GM18526 (cell line): Measurements from ENCODE around the gene TRIM38.

Source experiments
- POLR2A ChIP-seq: IDR thresholded peaks from 3 replicates; pipeline ENCODE4 v1.6.1; 2011; ENCODE audit not compliant: insufficient read length; ENCODE audit errors: extremely low read depth

The TRIM38 gene

DNA sequence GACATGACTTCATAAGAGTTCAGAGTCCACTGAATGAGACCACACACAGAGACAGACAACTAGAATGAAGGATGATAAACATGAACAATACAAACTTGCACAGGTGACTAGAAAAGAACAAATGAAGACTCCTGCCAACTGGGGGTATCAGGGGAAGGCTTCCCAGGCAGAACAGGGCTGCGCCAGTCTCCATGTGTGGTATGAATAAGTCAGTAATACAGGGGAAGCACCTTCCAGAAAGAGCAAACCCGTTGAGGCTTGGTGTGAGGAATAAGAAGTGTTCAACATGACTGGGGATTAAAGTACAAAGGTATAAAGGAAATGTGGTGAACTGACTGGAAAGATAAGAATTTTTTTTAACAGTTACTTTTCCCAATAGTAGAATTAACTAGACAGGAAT, 28.4 kb upstream of the TRIM38 start:
- no peak for TF ChIP-seq POLR2A

DNA sequence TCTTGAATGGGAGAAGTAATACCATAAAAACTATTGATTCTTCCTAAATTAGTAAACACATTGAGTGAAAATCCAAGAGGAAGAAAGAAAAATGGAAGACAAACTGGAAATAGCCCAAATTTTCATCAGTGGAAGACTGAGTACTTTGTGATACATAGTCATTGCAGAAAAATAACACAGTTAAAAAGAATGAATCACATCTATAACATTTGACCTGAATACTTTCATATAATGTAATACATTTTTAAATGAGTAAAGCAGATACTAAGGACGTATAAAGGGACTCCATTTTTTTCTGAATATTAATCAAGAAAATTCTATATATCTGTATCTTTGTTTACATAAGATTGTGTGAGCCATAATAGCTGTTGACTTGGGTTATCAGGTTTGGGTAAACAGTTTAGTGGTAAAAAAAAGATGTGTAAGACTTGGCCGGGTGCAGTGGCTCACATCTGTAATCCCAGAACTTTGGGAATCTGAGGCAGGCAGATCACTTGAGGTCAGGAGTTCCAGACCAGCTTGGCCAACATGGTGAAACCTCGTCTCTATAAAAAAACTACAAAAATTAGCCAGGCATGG, 27.8 kb upstream of the TRIM38 start:
- no peak for TF ChIP-seq POLR2A

DNA sequence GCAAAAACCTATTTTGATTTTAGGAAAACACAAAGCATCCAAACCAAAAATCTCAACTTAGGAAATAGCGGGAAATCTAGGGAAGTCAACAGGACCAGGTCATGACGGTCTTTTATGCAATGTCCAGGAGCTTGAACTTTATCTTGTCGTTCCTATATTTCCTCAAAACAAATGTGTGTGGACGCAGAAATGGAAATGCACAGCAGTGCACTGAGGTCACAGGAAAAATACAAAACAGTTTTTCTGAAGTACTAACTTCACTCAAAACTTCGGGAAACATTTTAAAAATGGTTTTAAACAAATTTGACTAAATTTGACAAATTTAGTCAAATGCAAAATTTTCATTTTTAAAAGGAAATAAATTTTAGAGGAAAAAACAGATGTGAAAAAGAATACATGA, 26.6 kb upstream of the TRIM38 start:
- TF ChIP-seq POLR2A, result no peak

DNA sequence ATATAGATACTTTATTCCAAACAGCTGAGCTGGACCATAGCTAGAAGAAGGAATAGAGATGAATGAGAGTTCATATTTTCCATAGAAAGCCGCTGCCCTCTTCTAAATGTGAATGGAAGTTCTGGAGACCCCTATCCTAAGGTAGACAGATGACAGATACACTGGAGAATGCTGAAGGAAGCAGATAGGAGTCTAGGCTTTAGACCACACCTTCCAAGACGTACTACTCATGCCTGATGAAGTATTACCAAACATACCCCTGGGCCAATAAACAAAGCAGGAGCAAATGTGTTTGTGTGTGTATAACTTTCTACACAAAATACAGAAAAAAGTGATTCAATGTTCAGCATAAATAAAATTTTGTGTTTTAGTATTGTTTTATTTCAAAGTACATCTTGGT, 23.0 kb upstream of the TRIM38 start:
- TF ChIP-seq POLR2A, result no peak

DNA sequence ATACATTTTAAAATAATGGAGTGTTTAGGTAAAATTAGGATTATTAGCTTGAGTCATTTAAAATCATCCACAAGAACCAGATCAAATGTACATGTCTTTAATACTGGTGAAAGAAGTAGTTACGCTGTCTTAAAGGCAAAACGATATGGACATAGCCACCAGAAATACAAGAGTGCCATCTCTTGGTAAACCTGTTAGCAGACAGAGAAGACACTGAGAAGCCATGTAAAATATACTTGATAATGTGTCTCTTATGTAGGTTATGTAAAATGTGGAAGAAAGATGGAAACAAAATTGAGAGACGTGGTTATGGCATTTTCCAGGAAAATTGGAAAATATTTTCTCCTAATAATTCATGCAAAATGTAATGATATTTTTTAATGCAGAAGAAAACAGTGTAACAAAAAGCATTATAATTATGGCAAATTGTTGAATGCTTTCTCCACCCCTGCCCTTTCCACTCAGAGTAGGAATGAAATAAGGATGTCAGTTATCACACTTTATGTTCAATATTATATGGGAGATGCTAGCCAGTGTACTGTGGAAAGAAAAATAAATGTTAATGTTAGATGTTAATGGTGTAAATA, 19.9 kb upstream of the TRIM38 start:
- no peak for TF ChIP-seq POLR2A

DNA sequence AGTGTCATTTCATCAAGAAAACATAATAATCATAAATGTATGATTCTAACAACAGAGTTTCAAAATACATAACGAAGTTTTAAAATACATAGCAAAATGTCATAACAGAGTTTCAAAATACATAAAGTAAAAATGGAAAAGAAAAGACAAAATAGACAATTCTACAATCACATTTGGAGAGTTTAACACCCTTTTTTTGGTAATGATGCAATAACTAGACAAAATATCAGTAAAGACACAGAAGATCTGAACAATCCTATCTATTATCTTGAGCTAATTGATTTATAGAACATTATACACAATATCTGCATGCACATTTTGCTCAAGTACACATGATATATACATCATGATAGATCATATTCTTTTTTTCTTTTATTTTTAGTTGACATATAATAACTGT, 18.7 kb upstream of the TRIM38 start:
- no peak for TF ChIP-seq POLR2A

DNA sequence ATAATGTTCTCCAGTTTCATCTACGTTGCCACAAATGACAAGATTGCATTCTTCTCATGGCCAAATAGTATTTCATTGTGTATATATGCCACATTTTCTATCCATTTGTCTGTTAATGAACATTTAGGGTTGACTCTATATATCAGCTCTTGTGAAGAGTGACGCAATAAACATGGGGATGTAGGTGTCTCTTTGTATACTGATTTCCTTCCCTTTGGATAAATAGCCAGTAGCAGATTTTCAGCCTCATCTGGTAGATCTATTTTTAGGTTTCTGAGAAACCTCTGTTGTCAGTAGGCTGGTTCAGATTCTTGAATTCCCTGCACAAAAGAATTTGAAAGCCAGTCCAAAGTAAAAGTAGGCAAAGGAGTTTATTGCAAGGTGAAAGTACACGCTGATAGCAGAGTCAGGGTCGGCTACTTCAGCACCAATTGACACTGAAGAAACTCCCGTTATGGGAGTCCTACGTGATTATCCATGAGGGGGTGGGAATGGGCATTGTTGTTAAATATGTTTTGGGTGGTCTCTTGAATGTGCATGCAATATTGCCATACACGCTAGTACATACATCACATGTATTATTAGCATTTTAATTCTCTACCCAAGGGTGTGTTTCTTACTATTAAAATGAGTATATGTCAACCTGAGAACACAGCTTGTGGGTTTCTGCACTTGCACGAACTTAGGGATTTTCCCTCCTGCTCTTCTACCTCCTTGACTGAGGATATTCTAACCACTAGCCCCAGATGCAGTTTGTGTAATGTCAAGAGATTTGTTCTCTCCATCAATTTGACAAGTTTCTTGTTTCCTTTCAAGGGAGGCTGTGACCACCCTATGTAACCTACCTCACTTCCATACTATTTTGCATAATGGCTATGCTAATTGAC, 17.7 kb upstream of the TRIM38 start:
- no peak for TF ChIP-seq POLR2A

DNA sequence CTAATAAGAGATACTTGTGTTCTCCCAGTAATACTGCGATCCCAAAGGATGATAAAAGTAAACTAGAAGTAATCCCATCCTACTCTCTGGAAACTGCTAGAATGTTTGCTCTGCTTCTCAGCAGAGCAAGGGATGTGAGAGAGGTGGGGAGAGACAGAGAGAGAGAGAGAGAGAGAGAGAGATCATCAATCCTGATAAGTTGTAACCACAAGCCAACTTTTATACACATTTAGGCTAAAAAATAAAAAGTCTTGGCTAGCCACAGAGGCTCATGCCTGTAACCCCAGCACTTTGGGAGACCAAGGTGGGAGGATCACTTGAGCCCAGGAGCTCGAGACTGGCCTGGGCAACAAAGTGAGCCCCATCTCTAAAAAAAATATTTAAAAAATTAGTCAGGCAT, 16.0 kb upstream of the TRIM38 start:
- no peak for TF ChIP-seq POLR2A

DNA sequence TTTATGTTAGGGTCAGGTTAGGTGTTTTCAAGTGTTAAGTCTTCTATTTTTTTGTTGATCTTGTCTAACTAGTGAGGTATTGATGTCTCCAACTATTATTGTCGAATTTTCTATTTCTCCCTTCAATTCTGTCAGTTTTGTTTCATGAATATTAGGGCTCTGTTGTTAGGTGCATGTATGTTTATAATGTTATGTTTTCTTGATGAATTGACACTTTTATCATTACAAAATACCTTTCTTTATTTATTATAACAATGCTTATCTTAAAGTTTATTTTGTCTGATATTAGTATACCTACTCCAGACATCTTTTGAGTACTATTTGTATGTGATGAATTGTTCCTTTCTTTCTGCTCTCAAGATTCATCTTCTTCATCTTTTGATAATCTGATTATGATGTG, 12.9 kb upstream of the TRIM38 start:
- no peak for TF ChIP-seq POLR2A

DNA sequence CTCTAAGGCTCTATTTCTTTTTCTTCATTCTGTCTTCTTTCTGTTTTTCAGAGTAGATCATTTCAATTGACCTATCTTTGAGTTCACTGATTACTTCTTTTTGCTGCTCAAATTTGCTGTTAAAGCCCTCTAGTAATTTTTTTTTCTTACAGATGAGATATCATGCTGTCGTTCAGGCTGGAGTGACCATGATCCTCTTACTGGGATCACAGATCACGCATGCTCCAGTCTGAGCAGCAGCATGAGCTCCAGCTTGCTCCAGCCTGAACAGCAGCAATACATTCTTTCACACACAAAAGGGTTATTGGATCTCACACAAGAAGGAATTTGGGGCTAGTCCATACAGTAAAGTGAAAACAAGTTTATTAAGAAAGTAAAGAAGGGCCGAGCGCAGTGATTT, 12.3 kb upstream of the TRIM38 start:
- no peak for TF ChIP-seq POLR2A

DNA sequence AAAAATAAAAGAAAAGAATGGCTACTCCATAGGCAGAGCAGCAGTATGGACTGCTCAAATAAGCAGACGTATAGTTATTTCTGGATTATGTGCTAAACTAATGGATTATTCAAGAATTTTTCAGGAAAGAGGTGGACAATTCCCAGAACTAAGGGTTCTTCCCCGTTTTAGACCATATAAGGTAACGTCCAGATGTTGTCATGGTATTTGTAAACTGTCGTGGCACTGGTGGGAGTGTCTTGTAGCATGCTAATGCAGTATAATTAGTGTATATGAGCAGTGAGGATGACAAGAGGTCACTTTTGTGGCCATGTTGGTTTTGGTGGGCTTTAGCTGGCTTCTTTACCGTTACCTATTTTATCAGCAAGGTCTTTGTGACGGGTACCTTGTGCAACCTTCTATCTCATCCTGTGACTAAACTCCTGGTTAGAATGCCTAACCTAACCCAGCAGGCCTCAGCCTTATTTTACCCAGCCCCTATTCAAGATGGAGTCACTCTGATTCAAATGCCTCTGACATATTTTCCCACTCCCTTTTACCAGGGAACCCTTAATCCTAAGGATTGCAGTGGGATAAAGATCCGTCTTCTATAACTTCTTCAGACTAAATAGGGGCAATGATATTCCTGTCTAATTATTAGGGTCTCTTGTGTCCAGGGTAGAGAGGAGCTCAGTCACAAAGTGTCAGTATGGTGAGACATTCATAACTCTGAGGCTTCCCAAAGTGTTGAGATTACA, 11.1 kb upstream of the TRIM38 start:
- TF ChIP-seq POLR2A, result no peak

DNA sequence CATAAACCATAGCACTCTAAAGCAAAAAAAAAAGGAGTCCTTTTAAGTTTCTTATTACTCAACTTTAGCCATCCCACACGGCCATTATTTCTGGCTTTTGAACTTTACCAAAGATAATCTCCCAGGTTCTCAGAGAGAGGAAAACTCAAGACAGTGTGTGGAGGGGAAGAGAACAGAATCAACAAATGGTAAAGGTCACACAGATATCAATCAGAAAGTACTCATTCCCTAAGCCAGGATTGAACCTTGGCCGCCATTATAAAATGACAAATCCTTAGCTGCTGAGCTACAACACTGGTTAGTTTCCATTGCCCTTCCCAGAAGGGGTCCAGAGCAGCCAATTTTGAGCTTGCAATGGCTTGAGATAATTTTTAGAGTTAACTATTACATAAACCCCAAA, 10.1 kb upstream of the TRIM38 start:
- no peak for TF ChIP-seq POLR2A

DNA sequence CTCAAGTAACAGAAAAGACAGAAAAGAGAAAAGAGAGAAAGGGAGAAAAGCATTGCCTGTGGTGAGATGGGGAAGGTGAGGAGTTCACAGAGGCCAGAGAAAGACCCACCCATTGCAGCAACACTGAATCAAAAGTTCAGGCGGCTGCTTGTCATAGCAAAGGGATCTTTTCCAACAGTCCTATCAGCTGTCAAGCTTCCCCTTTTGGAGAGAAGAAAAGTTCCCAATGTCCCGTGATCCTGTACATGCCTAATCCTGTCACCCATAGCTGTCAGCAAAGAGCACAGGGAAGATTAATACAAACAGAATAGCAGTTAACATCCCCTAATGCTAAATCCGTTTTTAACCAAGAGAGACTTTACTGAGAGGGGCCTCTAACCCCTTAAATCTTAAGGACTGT, 8.9 kb upstream of the TRIM38 start:
- TF ChIP-seq POLR2A, result no peak

DNA sequence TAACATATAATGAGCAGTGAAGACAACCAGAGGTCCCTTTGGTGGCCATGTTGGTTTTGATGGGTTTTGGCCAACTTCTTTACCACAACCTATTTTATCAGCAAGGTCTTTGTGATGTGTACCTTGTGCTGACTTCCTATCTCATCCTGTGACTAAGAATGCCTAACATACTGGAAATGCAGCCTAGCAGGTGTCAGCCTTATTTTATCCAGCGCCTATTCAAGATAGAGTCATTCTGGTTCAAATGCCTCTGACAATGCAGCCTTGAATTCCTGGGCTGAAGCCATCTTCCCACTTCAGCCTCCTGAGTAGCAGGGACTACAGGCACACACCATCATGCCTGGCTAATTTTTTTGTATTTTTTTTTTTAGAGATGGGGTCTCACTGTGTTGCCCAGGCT, 7.8 kb upstream of the TRIM38 start:
- no peak for TF ChIP-seq POLR2A

DNA sequence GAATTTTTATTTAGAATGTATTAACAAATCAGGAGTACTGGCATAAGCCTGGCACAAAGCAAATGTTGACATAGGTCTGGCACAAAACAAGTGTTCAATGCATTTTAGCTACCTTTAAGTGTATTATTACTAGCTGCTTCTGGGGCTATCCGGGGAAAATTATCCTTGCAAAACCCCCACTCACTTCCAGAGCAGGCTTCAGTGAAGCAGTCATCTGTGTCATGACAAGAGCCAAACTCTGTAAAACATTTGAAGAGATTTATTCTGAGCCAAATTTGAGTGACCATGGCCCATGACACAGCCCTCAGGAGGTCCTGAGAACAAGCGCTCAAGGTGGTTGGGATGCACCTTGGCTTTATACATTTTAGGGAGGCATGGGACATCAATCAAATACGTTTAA, 6.4 kb upstream of the TRIM38 start:
- TF ChIP-seq POLR2A, result no peak

DNA sequence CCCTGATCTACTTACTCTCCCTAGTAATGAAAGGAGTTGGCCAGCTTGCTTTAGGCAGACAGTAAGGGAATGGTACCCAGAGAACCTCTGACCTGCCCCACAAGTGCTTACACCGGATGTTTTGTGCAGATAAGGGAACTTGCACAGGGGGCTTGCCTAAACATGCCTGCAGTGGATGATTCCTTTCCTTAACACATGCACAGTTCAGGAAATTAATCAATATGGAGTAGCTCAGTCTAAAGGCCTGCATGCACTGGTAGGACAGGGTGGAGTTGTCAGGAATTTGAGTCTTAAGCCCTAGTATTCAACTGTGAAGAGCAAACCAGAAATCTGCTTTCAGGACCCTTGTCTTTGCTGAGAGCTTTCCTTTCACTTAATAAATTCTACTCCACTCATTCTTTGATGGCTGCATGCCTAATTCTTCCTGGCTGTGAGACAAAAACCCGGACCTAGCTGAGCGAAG, 3.9 kb upstream of the TRIM38 start:
- no peak for TF ChIP-seq POLR2A
